Astrocyte (in vitro differentiated cells and primary cell): ENCODE data around the gene TLR5. TPM values are rescaled to one million over a fixed set of nuclear protein-coding genes. Genes with fewer than 3 reads are reported as not detected.

Experiments
- DNase-seq: peaks from one replicate; pipeline ENCODE4 v3.0.0-alpha.2; 2010; ENCODE audit warnings: low read depth
- FAIRE-seq: peaks from 2 replicates; lab custom pipeline; 2011; peaks lifted over from hg19 to GRCh38; lab: Jason Lieb, UNC
- H2AFZ ChIP-seq: 2 replicates; pipeline ENCODE4 v1.6.0; 2012; ENCODE audit warnings: low read depth, low read length, inconsistent platforms
- H3K27ac ChIP-seq: 2 replicates; pipeline ENCODE4 v1.5.1; 2011; ENCODE audit warnings: low read depth, low read length, inconsistent platforms
- H3K27me3 ChIP-seq: 2 replicates; pipeline ENCODE4 v1.6.0; 2011; ENCODE audit warnings: low read length, inconsistent platforms; ENCODE audit not compliant: insufficient read depth
- H3K36me3 ChIP-seq: 2 replicates; pipeline ENCODE4 v1.5.1; 2011; ENCODE audit warnings: low read length, inconsistent platforms; ENCODE audit not compliant: insufficient read depth
- H3K4me1 ChIP-seq: 2 replicates; pipeline ENCODE4 v1.5.1; 2011; ENCODE audit warnings: low read length, inconsistent platforms; ENCODE audit not compliant: insufficient read depth
- H3K4me2 ChIP-seq: 2 replicates; pipeline ENCODE4 v1.6.0; 2012; ENCODE audit warnings: low read length, inconsistent platforms
- H3K4me3 ChIP-seq: 2 replicates; pipeline ENCODE4 v1.5.1; 2011; ENCODE audit warnings: low read depth, mild to moderate bottlenecking, low read length, inconsistent platforms; ENCODE audit not compliant: insufficient read depth
- H3K79me2 ChIP-seq: 2 replicates; pipeline ENCODE4 v1.6.0; 2012; ENCODE audit warnings: mild to moderate bottlenecking, low read length, inconsistent platforms; ENCODE audit not compliant: insufficient read depth
- H3K9ac ChIP-seq: 2 replicates; pipeline ENCODE4 v1.6.0; 2012; ENCODE audit warnings: mild to moderate bottlenecking, low read length, inconsistent platforms
- H3K9me3 ChIP-seq: 2 replicates; pipeline ENCODE4 v1.5.1; 2012; ENCODE audit warnings: low read depth, mild to moderate bottlenecking, low read length, inconsistent platforms; ENCODE audit not compliant: insufficient read depth
- H4K20me1 ChIP-seq: 2 replicates; pipeline ENCODE4 v1.6.0; 2012; ENCODE audit warnings: low read length, inconsistent platforms; ENCODE audit not compliant: insufficient read depth
- H3K27ac Mint-ChIP-seq: one replicate; pipeline ENCODE4 v1.8.0; 2021; ENCODE audit warnings: mild to moderate bottlenecking, mixed read lengths; ENCODE audit not compliant: unreplicated experiment
- H3K27me3 Mint-ChIP-seq: one replicate; pipeline ENCODE4 v1.8.0; 2021; ENCODE audit warnings: low read depth, mixed read lengths; ENCODE audit not compliant: unreplicated experiment
- H3K36me3 Mint-ChIP-seq: one replicate; pipeline ENCODE4 v1.8.0; 2021; ENCODE audit warnings: low read depth, mixed read lengths; ENCODE audit not compliant: unreplicated experiment
- H3K4me1 Mint-ChIP-seq: one replicate; pipeline ENCODE4 v1.8.0; 2021; ENCODE audit warnings: low read depth, mixed read lengths; ENCODE audit not compliant: unreplicated experiment
- H3K4me3 Mint-ChIP-seq: one replicate; pipeline ENCODE4 v1.8.0; 2021; ENCODE audit warnings: mild to moderate bottlenecking, moderate library complexity, mixed read lengths; ENCODE audit not compliant: unreplicated experiment
- H3K9me3 Mint-ChIP-seq: one replicate; pipeline ENCODE4 v1.8.0; 2021; ENCODE audit warnings: mild to moderate bottlenecking, mixed read lengths; ENCODE audit not compliant: unreplicated experiment
- CTCF ChIP-seq: IDR thresholded peaks from 2 replicates; pipeline ENCODE4 v1.5.1; 2011; ENCODE audit warnings: low read depth, mild to moderate bottlenecking, inconsistent platforms, low read length, moderate library complexity; ENCODE audit not compliant: insufficient read depth
- EZH2 ChIP-seq: IDR thresholded peaks from 2 replicates; pipeline ENCODE4 v1.6.1; 2012; ENCODE audit warnings: mild to moderate bottlenecking, low read length, inconsistent platforms; ENCODE audit not compliant: insufficient read depth
- total RNA-seq: library from RNA; stranded (reverse); gene quantifications from 2 replicates; pipeline ENCODE4 v1.2.1, GENCODE V29; 2021

The TLR5 gene
- total RNA-seq, 1 donor from 2014 or later: 1.1 TPM

- no peak for TF ChIP-seq EZH2
- TF ChIP-seq CTCF: no peak
- peaks cover 7% of the 10 kb centered on the region for H3K4me1 Mint-ChIP-seq
- H3K36me3 ChIP-seq: no peaks in the 10 kb centered on the region
Measured at GRCh38 chr1:223105568-223105967, 37.5 kb downstream of the TLR5 start.

GRCh38 chr1:223102797-223103533, 40.1 kb downstream of the TLR5 start:
- Mint-ChIP-seq H3K36me3 (peaks cover 6% of the 10 kb centered on the region), H3K4me3 (no peak overlapping the region), H3K27ac (no peak overlapping the region), H3K9me3 (peaks cover 16% of the 10 kb centered on the region), H3K27me3 (peaks cover 6% of the 10 kb centered on the region), H3K4me1 (peaks cover 7% of the 10 kb centered on the region)
- Histone ChIP-seq H2AFZ (no peak overlapping the region), H3K79me2 (no peaks in the 10 kb centered on the region), H3K4me1 (no peaks in the 10 kb centered on the region), H3K4me2 (no peak overlapping the region), H3K36me3 (no peaks in the 10 kb centered on the region), H3K9me3 (peaks cover 5% of the 10 kb centered on the region), H3K9ac (no peak overlapping the region), H3K27ac (no peak overlapping the region), H4K20me1 (no peaks in the 10 kb centered on the region), H3K27me3 (peaks cover 7% of the 10 kb centered on the region), H3K4me3 (no peak overlapping the region)
- FAIRE-seq (no peak), DNase-seq (peak; percentile 16)
- TF ChIP-seq CTCF (no peak), EZH2 (no peak)

More at GRCh38 chr1:223105568-223105967, 37.5 kb downstream of the TLR5 start:
- no peak overlapping the region for H3K27ac Mint-ChIP-seq
- H3K4me3 Mint-ChIP-seq: no peak overlapping the region
- Histone ChIP-seq H3K79me2 (no peaks in the 10 kb centered on the region), H3K9me3 (no peaks in the 10 kb centered on the region), H4K20me1 (no peaks in the 10 kb centered on the region), H3K4me2 (no peak overlapping the region), H3K4me3 (no peak overlapping the region), H2AFZ (no peak overlapping the region), H3K27me3 (peaks cover 5% of the 10 kb centered on the region), H3K27ac (no peak overlapping the region), H3K9ac (no peak overlapping the region), H3K4me1 (no peaks in the 10 kb centered on the region)
- peaks cover 4% of the 10 kb centered on the region for H3K27me3 Mint-ChIP-seq
- FAIRE-seq: no peak
- peaks cover 7% of the 10 kb centered on the region for H3K9me3 Mint-ChIP-seq
- no peak for DNase-seq
- H3K36me3 Mint-ChIP-seq: peaks cover 6% of the 10 kb centered on the region

- Histone ChIP-seq H3K9ac (no peak overlapping the region), H3K79me2 (no peaks in the 10 kb centered on the region), H3K4me1 (no peaks in the 10 kb centered on the region), H3K4me3 (no peak overlapping the region), H2AFZ (no peak overlapping the region), H3K36me3 (no peaks in the 10 kb centered on the region), H3K4me2 (no peak overlapping the region), H3K27ac (no peak overlapping the region), H3K27me3 (peaks cover 7% of the 10 kb centered on the region), H3K9me3 (peaks cover 5% of the 10 kb centered on the region), H4K20me1 (no peaks in the 10 kb centered on the region)
- Mint-ChIP-seq H3K4me3 (no peak overlapping the region), H3K9me3 (peaks cover 16% of the 10 kb centered on the region), H3K27me3 (peaks cover 6% of the 10 kb centered on the region), H3K36me3 (peaks cover 6% of the 10 kb centered on the region), H3K27ac (no peak overlapping the region), H3K4me1 (no peaks in the 10 kb centered on the region)
- no peak for TF ChIP-seq EZH2
- no peak for TF ChIP-seq CTCF
- FAIRE-seq (no peak), DNase-seq (no peak)
Measured at GRCh38 chr1:223097713-223098112, 45.3 kb downstream of the TLR5 start.
